NCI-H446 (cell line): ENCODE measurements around the gene LRG1.
A peak's percentile ranks its signal among the peaks of the same experiment; 100 is the strongest.

Source experiments
- DNase-seq, 2 experiments: peaks; one replicate each; lab custom pipeline; 2025; lab: John Stamatoyannopoulos, UW

The LRG1 gene, protein sequence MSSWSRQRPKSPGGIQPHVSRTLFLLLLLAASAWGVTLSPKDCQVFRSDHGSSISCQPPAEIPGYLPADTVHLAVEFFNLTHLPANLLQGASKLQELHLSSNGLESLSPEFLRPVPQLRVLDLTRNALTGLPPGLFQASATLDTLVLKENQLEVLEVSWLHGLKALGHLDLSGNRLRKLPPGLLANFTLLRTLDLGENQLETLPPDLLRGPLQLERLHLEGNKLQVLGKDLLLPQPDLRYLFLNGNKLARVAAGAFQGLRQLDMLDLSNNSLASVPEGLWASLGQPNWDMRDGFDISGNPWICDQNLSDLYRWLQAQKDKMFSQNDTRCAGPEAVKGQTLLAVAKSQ

DNA sequence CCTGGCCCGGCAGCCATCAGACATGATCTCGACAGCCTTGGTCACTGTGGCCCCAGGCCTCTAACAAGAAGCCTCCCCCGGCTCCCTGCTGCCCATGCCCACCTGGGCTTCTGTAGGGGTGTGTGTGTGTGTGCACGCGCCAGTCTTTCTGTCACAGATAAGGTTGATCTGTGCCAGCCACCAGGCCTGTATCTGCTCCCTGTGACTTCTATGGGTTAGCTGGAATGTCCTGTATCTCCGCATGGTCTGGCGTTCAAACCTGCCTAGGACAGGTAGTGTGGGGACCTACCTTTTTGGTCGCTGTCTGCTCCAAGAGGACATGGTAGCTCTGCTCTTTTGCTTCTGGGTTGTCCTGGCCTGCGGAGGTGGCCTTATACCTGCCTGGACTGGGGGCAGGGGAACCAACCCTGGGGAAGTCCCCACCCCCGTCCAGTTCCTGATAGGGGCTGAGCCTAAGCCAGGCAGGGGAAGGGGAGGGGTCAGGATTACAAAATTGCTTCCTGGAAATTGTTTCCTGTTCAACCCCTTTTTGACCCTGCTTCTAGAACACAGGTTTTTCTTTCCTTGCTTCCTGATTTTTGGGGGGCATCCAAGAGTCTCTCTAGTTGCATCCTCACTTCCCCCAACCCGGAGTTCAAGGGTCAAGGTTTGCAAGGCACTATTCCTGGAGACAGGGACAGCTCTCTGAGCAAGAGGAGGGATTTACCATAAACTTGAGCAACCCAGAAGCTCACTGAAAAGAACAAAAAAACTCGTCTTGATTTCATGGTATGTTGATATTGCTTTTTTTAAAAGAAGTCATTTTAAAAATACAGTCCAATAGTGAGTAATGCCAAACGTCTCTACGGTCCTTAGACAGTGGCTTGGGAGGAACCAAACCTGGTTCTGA, at the start of gene LRG1:
Gene LRG1, minus strand, starts transcription at position 344 of the 889 bp plus-strand sequence. Its CDS starts 23 bp downstream, at position 321.
- no peak for DNase-seq

DNA sequence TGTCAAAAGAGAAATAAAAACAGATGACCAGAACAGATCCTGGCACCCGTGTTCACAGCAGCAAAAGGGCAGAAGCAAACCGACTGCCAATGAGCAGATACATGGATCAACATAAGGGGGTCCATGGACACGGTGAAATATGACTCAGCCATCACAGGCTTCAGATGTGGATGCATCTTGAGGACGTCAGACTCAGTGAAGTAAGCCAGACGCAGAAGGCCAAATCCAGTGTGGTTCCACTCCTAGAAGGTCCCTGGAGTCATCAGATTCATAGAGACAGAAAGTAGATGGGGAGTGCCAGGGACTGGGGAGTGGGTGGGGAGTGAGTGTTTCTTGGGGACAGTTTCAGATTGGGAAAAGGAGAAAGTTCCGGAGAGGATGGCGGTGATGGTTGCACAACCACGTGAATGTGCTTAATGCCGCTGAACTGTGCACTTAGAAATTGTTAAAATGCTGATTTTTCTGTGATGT, 48.5 kb upstream of the LRG1 start:
- DNase-seq: no peak

DNA sequence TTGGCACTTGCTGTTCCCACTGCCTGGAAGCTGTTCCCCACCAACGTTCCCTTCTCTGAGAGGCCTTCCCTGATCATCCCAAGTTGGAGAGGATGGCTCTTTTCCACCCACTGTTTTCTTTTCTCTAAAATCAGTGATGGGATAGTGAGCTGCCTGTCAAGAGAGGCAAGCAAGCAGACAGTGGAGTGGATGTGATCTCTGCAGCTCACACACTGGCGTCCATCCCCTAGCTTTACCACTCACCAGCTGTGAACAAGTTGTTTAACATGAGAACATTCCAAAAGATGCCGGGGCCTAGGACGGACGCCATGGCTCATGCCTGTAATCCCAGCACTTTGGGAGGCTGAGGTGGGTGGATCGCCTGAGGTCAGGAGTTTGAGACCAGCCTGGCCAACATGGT, 47.7 kb upstream of the LRG1 start:
- no peak for DNase-seq

DNA sequence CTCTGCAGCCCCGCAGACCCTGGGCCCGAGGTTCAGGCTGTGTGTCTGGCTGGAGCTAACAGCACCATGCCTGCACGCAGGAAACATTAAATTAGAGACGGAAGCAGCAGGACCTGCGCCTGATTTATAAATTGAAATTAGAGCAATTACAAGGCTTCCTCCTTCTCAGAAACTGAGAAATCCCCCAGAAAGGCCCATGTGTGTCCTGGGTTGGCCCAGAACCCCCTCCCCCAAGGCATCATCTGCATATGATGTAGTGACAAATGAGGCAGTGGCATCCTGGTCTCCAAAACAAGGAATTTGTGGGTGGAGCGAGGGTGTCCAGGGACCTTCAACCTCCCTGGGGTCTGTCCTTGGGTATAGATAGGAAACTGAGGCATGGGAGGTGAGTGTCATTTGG, 46.9 kb upstream of the LRG1 start:
- no peak for DNase-seq

DNA sequence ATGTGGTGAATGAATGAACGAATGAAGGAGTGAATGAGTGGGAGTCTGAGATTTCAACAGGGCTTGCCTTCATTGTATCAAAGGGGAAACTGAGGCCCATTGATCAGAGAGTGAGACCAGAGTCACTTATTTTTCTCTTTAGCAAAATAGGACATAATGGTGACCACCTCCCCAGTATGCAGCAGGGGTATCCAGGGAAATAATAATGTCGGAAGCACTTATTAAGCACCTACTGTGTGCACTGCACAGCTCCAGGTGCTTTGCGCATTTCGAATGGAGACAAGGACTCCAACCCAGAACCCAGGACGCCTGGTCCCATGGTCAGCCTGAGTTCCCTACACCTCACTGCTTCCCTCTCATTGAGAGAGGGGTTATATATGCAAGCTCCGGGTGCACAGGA, 46.4 kb upstream of the LRG1 start:
- no peak for DNase-seq

DNA sequence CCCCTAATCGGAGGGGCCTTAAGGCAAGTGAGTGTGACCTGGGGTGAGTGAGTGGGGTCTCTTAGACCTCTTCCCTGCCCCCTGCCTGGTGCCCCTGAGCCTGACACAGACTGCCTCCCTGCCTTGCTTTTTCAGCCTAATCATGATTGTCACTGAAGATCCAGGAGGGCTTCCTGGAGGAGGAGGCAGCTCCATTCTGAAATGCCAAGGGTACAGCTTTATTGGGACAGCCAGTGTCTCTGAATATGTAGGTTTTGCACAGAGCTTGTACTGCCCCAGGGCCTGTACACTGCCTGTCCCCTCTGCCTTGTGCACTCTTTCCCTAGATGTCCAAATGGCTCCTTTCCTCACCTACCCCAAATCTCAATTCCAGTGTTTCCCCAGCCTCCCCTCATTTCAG, 45.7 kb upstream of the LRG1 start:
- DNase-seq: no peak

DNA sequence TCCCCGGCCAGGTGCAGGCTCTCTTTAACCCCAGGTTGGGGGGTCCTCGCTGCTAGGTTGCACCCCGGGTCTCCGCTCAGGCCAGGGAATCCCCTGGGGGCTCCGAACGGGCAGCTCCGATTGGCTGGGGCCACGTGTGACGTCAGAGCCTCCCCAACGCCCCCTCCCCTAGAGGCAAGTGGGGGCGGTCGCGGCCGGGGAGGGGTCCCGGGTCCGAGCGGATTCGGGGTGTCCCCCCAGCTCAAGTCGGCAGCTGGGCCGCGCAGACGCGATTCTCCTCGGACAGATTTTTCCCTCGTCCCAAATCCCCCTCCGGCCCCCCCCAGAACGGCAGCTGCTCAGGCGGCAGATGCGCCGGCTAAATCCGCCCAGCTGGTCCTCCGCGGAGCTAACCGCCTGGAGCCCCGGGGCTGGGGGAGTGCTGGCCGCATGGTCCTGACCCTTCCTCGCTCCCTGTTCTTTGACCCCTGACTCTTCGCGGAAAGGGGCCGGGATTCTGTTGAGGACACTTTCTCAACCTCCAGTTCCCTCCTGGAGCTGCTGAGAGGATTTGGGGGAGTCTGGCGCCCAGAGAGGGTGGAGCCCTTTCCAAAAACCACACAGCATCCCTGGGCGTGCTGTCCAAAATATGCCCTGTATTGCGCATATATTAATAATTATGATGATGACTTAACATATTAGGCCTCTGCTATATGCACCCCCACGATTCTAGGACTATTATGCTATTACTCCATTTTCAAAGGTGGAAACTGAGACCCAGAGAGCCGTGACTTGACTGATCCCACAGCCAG, 45.0 kb upstream of the LRG1 start:
- peak in 1 of 2 experiments; percentile 54 for DNase-seq

DNA sequence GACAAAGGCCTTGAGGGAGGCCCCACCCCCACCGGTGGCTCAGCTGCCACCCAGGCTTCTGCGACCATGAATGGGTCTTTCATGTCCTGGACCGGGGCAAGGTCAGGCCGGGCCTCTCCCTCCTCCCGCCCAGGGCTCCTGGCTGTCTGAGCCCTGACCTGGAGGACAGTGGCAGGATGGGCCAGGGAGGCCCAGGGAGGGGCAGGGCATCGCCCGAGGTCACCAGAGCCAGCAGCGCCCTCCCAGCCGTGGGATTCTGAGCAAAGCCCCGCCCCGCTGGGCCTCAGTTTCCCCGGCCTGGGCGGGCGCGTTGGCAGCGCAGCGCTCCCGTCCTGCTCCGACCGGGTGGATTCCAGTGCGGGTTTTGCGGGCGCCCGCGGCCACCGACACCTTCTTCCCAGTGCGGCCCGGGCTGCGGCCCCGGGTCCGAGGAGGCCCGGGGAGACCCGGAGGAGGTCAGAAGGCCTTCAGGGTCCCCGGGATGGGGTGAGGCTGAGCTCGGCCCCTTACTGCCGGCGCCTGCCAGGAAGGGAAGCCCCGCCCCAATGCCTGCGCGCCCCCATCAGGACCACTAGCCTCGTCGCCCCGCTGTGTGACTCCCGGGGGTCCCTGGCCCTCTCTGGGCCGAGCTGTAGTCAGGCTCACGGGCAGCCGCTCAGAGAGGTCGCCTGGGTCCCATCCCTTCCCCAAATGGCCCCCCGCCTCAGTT, 44.3 kb upstream of the LRG1 start:
- peak in 1 of 2 experiments; percentile 45 for DNase-seq

DNA sequence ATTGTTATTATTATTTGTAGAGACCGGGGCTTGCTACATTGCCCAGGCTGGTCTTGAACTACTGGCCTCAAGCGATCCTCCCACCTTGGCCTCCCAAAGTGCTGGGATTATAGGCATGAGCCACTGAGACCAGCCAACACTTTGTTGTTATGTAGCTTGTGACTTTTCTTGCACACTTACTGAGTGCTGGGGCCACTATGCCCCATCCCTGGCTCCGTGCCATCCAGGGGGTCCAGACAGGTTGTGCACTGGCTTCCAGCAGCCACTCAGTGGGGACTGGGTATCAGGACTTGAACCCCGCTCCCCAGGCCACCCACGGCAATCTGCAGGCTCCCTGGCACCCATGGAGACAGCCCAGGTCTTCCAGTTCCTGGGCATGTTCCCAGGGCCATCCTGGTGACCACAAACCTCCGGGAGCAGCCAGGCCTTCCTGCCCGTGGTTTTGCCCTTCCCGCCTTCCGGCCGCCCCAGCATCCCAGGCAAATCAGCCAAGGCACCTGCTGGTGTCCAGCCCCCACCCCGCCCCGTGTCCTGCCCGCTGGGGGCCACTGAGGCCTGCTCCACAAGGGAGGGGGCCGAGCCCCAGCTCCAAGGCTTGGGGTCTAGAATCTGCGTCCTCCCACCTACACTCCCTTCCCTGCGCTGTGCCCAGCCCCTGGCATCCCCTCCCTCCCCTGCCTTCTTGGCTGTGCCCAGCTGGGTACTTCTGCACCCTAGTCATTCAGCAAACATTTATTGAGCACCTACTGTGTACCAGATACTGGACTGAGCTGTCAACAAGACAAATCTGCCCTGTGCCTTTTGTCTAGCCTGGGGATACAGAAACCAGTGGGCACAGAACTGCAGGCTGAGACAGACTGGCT, 43.4 kb upstream of the LRG1 start:
- no peak for DNase-seq

DNA sequence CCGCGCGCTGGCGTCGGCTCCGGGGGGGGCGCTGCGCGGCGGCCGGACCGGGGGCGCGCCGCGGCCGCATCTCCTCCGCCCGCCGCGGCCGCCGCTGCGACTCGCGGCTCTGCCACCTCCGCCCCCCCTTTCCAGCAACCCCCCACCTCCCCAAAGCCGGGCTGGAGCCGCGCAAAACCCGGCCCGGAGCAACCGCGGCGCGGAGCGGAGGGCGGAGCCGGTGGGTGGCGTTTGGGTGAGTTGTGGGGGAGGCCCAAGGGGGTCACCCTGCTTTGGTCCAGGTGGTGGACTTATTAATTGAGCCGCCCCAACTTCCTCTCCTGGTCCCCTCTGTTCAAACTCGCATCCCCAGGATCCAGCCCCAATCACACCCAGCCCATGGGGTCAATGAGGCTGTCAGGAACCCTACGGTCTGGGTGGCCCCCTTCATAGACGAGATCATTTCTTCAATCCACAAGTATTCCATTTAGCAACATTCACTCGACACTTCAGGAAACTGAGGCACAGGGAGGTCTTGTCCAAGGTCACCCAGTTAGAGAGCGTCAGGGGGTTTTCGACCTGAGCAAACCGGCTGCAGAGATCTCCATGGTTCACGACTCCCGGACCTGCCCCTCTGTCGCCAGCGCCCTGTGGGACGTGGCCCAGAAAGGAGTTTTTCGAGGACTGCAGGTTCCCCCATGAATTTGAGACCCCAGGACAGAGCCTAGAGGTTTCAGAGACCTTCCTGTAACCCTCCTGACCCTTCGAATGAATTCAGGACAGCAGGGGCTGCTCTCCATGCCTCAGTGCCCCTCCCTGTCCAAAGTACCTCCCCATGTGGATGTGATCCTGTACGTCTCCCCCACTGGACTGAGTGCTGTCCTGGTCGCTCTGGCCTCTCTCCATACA, 42.1 kb upstream of the LRG1 start:
- peak in 1 of 2 experiments; percentile 63 for DNase-seq

DNA sequence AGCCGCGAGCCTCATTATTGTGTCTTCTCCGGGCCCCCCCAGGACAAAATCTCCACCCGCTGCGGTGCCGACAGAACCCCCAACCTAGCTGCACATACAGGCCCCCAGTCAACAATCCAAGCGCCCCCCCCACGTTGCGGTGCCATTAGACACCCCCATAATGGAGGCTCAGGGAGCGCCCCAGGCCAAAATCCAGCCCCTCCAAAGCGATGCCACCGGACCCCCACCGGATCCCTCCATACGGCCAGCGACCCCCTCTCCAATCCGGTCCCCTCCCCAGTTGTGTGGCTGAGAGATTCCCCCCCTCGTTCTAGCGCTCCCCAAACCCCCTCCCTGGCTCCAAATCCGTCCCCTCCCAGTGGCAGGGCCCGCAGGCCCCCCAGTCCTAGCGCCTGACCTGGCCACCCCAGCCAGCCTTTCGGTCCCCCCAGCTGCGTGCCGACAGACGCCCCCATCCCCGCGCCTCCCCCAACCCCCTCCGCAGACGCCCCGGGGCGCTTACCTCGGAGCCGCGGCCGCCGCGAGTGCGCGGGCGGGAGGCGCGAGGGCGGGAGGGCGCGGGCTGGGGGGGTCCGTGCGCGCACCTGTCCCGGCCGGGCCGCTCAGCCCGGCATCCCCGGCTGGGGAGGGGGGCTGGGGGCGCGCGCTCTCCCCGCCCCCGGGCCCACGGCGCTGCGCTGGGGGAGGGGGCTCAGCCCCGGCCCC, 41.3 kb upstream of the LRG1 start:
- DNase-seq: no peak

DNA sequence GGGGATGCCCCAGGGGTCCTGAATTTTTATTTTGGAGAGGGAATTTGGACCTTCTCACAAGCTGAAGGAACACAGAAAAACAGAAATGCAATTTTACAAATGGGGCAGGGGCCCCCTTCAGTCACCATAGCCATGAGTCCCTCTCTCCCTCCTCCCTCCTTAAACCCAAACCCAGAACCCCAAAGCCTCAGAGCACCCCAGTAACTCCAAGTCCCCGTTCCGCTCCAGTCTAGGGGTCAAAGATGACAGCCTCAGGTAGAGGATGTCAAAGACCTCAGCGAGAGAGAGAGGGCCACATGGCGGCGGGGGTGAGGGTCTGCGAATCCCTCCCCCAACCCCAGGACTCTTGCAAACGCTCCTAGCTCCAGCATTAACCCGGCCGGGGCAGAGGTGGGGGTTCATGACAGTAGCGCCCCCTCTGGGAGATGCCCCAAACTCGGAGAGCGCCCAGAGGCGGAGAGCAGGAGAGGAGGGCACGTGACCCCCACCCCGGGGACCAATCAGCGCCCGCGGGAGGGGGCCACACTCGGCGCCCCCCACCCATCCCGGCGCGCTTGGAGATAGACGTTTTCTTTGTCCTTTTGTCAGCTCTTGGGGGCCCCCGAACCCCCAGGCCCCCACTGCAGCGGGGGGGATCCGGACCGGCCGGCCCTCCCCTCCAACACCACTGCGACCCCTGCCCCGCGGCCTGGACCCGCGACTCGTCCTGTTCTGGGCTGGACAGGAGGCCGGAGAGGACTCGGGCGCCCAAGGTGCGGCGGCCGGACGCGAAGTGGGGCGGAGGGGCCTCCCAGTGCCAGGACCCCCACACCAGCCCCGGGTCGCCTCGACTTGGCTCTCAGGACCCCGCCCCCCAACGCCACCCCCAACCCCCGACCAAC, 40.4 kb upstream of the LRG1 start:
- DNase-seq: no peak

DNA sequence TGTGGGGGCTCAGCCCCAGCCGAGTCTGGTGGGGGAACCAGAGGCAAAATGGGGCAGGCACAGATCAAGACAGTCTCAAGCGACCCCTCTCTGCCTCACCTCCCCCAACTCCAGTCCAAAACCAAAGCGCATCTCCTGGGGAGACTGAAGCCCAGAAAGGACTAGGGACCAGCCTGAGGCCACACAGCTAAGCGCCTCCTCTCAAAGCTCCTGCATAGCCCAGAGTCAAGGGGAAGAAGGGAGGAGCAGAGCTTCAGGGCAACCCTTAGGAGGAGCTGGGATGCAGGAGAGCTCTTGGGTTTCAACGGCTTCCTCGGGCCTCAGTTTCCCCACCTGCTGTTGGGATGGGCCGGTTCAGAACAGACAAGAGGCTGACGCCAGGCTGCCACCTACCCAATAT, 39.6 kb upstream of the LRG1 start:
- no peak for DNase-seq

DNA sequence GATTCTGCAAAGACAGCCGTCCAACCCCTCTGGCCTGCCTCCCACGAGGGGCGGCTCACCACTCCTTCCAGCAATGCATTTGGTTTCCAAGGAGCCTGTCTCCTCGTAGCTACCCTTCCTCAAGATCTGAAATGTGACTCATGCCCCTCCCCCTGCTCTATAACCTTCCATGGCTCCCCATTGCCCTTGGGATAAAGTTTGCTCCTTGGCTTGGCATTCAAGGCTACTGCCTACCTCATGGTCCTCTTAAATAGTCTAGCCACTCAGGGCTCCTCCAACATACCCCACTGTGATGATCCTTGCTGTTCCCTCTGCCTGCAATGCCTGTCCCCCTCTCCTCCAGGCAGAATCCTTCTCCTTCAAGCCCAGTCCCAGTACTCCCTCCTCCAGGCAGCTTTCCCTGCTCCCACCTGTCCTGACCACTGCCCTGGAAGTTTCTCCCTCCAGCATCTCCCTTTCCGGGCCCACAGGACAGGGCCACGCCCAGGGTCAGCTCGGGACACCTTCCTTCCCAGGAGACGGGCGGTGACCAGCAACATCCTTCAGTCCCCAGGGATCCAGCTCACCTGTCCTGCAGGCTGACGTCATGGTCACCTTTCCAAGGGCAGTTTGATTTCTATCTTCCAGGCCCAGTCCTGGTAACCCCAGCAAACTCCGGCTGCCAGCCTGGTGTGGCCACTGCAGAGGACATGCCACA, 38.9 kb upstream of the LRG1 start:
- no peak for DNase-seq

DNA sequence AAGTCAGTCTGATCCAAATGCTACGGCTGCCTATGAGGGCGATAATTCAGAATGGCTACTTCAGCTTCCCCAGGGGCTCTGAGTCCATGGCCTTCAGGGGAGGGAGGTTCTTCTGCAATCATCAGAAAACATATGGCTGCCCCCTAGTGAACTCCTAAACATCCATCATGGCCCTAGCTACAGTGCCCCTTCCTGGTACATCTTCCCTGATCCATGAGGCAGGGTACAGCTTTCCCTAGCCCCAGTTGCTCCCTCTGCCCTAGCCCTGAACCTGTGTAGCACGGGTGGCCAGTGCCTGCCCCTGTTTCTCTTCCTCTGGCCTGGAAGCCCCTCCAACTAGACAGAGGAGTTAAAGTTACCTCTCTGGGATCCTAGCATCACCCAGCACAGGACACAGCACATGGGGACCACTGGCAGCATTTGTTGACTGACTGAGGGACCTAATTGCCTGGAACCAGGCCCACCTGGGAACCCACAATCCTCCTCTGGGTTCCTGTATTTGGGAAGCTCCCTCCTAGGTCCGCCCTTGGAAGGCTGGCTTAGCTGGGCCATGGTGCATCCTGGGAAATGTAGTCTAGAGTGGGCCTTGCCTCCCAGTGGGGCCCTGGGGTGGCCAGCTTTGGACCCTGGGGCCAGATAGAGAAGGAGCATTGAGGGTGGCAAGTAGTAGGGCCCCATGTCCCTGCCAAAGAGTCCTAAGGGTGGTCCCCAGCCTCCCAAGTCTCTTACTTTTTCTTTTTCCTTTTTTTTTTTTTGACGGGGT, 37.4 kb upstream of the LRG1 start:
- no peak for DNase-seq
